Fibroblast of the aortic adventitia (primary cell): Measurements from ENCODE around the gene RD3L. TPM values are rescaled to one million over a fixed set of nuclear protein-coding genes. Genes with fewer than 3 reads are reported as not detected.

Source experiments
- DNase-seq: peaks from one replicate; pipeline ENCODE4 v3.0.0-alpha.2; 2010; ENCODE audit warnings: low read depth
- H3K4me3 ChIP-seq: 2 replicates; pipeline ENCODE4 v1.5.1; 2011; ENCODE audit warnings: low read depth, mild to moderate bottlenecking, control low read depth, low read length, moderate library complexity
- total RNA-seq: library from RNA; depleted of rRNA; stranded (reverse); fragments of >200 nt; gene quantifications from 2 replicates; pipeline ENCODE4 v1.2.3, GENCODE V29; 2012; ENCODE audit warnings: low replicate concordance
- TF ChIP-seq, protein P1 (sequence below): IDR thresholded peaks from 2 replicates; pipeline ENCODE4 v1.5.1; 2011; ENCODE audit warnings: mild to moderate bottlenecking, low read length, control low read depth, inconsistent platforms; ENCODE audit not compliant: insufficient read depth

Gene RD3L
- total RNA-seq, 1 donor, result not detected

DNA sequence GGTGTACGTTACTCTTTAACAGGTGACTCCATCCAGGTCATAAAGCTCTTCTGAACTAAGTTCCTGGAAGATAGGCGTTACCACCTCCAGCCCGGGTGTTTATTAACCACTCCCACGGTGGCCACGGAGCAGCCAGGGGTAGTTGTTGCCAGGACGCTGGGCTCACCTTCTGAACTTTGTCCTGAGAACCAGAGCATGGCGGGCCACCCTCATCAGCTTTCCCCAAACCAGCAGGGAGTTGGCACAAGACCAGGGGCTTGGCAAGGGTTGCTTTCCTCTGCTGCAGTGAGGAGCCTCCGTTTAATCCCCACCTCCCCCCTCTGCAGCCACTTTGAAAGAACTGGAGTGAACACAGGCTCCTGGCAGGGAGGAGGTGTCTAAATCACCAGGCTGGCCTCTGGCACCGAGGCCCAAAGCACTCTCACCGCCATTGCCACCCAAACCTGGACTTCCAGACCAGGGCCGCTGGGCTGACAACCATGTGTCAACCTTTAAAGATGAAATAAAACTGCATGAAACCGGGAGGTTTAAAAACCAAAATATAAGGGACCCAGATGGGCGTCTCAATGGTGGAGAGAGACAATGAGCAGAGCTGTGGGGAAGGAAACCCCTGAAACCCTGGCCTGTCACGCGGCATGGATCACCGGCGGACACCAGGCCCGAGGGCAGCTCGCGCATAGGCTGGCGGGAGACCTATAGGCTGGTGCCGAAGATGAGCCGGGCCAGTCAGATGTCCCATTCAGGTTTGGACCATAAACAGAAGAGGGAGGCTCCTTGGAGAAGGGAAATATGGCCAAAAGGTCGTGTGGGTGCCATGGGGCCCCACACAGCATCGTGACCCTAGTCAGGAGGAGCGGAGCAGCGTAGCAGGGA is 45.0 kb downstream of the RD3L start:
- TF ChIP-seq, protein P1, sequence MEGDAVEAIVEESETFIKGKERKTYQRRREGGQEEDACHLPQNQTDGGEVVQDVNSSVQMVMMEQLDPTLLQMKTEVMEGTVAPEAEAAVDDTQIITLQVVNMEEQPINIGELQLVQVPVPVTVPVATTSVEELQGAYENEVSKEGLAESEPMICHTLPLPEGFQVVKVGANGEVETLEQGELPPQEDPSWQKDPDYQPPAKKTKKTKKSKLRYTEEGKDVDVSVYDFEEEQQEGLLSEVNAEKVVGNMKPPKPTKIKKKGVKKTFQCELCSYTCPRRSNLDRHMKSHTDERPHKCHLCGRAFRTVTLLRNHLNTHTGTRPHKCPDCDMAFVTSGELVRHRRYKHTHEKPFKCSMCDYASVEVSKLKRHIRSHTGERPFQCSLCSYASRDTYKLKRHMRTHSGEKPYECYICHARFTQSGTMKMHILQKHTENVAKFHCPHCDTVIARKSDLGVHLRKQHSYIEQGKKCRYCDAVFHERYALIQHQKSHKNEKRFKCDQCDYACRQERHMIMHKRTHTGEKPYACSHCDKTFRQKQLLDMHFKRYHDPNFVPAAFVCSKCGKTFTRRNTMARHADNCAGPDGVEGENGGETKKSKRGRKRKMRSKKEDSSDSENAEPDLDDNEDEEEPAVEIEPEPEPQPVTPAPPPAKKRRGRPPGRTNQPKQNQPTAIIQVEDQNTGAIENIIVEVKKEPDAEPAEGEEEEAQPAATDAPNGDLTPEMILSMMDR, result no peak
- H3K4me3 ChIP-seq, result no peak overlapping the region

DNA sequence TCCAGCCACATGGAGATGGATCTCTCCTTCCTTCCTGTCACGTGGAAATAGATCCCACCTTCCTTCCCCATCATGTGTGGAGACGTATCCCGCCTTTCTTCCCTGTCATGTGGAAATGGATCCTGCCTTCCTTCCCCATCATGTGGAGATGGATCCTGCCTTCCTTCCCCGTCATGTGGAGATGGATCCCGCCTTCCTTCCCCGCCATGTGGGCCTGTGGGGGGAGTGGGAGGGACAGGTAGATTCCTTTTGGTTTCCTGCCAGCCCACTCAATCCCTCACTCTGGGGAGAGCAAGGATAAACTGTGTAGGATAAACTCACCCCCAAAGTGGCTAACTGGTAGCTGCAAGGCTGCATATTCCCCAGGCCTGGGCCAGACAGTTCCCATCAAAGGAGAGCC is 45.8 kb downstream of the RD3L start:
- TF ChIP-seq, protein P1, result no peak
- no peak for DNase-seq
- no peak overlapping the region for H3K4me3 ChIP-seq

More for the DNA sequence above, 45.0 kb downstream of the RD3L start:
- DNase-seq, result no peak

DNA sequence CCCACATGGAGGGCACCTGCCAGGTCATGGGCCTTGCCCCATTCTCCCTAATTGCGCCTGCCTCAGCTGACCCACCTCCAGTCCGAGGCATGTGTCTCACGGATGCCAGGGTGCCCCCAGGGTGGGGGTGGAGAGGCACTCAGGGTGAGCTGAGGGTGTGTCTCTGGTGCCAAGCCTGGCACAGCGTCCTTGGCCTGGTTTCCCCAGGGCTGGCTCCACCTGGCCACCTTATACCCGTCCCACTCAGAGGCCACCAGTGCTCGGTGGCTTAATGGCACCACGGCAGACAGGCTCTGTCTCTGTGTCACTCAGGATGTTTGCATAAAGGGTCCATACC is 47.6 kb downstream of the RD3L start:
- DNase-seq, result no peak
- TF ChIP-seq, protein P1, result no peak
- no peak overlapping the region for H3K4me3 ChIP-seq

DNA sequence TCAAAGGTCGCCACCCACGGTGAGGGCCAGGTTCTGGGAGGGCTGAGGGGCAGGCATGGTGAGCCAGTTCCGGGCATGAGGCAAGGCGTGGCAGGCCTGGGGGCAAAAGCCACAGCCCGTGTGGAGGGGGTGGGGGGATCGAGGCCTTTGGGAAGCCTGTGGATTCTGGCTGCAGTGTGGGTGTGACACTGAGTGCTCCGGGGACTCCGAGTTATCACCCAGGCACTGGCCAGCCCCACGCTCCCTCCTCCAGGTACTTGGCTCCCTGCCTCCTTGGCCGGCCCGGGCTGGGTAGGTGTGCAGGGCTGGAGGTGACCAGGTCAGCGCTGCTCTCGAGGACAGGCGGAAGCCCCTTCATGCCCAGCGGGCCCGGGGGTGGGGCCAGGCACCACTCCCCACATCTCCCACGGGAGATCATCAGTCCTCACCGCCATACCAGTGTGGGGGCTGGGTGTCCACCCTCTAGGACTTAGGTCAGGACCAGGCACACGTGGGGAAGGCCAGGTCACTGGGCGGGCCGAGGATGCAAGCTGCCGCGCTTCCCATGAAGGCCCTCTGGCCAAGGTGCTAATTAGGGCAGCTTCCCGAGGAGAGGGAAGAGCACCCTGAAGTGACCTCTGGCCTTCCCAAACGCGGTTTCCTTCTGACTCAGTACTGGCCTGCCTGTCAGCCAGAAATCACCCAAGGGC is 48.2 kb downstream of the RD3L start:
- TF ChIP-seq, protein P1, result no peak
- H3K4me3 ChIP-seq, result no peak overlapping the region
- DNase-seq, result no peak

DNA sequence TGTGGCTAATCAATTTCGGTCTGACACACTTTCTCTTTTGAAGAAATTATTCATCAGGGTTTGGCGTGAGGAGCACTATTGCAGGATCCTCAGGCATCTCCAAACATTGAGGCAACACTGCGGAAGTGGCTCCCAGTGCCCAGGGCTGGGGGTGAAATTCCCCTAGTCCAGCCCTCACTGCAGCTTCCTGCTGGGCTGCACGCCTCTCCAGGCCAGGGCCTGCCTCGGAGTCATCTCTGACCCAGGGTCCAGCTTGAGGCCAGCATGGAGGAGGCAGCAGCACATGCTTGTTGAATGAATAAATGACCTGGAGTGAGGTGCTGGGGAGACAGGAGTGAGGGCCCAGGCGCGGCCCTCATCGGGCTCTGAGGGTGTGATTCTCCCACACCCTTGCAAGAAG is 50.1 kb downstream of the RD3L start:
- no peak for DNase-seq
- TF ChIP-seq, protein P1, result no peak

DNA sequence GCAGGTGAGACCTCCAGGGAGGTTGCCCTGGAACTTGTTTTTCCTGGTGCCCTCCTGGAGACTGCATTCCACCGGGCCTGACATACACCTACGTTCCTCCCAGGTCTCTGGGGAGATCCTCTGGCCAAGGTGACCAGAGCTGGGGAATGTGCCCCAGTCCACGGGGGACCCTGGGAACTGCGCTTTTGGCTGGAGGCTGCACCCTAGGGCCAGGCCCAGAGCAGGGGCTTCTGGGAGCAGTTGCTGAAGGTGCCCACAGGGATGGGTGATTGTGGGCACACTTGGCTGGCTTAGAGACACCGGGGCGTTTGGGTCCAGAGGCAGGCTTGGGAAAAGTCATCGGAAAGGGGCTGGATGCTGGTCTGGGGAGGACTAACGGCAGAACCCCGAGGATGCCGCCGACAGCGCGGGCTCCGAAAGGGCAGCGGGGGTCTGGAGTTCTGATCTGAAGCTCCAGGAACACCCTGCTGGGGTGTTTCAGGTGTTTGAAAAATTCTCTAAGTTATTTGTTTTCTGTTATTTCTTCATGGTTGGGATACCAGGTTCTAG is 50.6 kb downstream of the RD3L start:
- DNase-seq, result no peak
- TF ChIP-seq, protein P1, result no peak
- H3K4me3 ChIP-seq, result no peak overlapping the region

More for the DNA sequence above, 50.1 kb downstream of the RD3L start:
- no peak overlapping the region for H3K4me3 ChIP-seq
